Astrocyte of the spinal cord (primary cell): ENCODE measurements around the gene RFLNA.

Source experiments
- DNase-seq: peaks from one replicate; pipeline ENCODE4 v3.0.0; 2011; ENCODE audit warnings: low read depth, low spot score
- H3K4me3 ChIP-seq: 2 replicates; pipeline ENCODE4 v1.5.1; 2011; ENCODE audit warnings: low read depth, mild to moderate bottlenecking, low read length, moderate library complexity
- in situ Hi-C: cut with HindIII; loops from 2 replicates; pipeline ENCODE4 v1.10.0; 2017; ENCODE audit warnings: low sequenced_read_pairs
- TF ChIP-seq, protein P1 (sequence below): IDR thresholded peaks from 2 replicates; pipeline ENCODE4 v1.5.1; 2012; ENCODE audit warnings: low read depth, mild to moderate bottlenecking, low read length, inconsistent platforms

Gene RFLNA

GRCh38 chr12:124289634-124290600, 5.0 kb upstream of the RFLNA start:
- H3K4me3 ChIP-seq, result no peak overlapping the region
- in situ Hi-C loops, result no loop called here
- TF ChIP-seq, protein P1, sequence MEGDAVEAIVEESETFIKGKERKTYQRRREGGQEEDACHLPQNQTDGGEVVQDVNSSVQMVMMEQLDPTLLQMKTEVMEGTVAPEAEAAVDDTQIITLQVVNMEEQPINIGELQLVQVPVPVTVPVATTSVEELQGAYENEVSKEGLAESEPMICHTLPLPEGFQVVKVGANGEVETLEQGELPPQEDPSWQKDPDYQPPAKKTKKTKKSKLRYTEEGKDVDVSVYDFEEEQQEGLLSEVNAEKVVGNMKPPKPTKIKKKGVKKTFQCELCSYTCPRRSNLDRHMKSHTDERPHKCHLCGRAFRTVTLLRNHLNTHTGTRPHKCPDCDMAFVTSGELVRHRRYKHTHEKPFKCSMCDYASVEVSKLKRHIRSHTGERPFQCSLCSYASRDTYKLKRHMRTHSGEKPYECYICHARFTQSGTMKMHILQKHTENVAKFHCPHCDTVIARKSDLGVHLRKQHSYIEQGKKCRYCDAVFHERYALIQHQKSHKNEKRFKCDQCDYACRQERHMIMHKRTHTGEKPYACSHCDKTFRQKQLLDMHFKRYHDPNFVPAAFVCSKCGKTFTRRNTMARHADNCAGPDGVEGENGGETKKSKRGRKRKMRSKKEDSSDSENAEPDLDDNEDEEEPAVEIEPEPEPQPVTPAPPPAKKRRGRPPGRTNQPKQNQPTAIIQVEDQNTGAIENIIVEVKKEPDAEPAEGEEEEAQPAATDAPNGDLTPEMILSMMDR, result no peak
- DNase-seq, result peak; percentile 32

DNA sequence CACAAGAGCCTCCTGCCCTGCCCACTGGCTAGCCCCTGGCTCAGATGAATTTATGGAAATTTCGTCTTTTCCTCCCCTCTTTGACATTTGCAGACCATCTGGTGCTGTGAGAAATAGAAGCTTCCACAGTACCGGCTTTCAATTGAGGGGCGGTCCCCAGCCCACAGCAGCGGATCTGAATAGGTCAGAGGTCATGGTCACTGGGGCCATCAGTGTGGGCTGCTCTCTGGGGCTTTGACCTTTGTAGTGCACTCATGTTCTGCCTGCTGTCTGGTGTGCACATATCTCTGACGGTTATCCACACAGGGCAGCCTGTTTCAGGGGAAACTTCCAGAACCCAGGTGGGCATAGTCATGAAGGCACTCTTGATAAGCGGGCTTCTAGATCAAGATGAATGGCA, 2.5 kb upstream of the RFLNA start:
- H3K4me3 ChIP-seq, result no peak overlapping the region
- in situ Hi-C loops, result no loop called here
- TF ChIP-seq, protein P1, result no peak
- no peak for DNase-seq

DNA sequence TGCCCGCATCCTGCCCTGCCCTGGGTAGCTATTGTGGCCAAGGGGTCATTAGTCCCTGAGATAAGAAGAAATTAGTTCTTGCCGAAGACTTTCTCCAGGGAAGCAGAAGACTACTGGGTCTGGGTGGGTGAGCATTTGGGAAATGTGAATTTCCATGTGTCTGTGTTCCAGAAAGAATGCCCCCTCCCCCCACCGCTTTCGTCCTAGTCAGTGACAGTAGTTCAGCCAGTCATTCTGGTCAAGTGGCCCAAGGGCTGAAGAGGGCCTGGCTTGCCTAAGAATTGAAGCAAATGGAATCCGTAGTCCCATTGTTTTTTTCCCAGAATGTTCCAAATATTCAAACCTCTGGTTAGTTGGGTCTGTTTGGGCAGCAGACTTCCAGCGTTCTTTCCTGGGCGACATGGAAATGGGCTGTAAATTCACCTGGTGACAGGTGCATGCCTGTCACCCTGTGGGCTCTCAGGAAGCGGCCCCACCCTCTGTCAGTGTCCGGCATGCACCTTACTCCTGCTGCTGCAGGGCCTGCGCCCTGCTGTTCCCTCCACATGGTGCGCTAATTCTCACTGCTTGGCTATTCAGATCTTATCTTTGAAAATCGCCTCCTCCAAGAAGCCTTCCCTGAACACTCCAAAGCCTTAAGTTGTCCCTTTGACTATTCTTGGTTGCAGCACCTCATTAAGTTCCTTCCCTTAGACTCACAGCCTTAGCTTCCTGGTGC, 1.4 kb upstream of the RFLNA start:
- no peak overlapping the region for H3K4me3 ChIP-seq
- TF ChIP-seq, protein P1, result no peak
- no peak for DNase-seq
- in situ Hi-C loops, result no loop called here

DNA sequence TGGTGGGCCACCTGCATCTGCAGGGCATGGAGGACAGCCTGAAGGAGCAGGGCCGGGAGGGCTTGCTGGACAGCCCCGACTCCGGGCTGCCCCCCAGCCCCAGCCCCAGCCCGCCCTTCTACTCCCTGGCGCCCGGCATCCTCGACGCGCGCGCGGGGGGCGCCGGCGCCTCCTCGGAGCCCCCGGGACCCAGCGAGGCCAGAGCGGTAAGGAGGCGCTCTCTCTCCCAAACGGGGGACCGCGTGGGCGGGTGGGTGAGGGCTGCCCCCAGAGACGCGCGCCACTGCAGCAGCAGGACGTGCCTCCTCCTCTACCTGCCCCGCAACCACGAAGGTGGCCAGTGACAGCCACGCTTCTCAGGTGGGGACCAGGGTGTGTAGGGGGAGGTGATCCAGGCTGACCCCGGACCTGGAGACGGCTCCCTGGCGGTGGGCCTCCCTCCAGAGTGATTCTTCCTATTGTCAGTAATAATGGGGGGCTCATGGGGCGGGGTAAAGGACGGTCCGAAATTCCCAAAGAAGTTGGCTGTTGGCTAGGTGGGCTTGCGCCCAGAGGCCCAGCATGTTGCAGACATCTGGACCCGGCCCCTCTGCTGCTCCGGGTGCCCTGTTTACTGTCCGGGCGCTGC, 652 bp downstream of the RFLNA start:
- TF ChIP-seq, protein P1, result no peak
- peak overlapping the region; percentile 50 for H3K4me3 ChIP-seq
- DNase-seq, result no peak
- in situ Hi-C loops, result no loop called here

- peak overlapping the region; percentile 50 for H3K4me3 ChIP-seq
- in situ Hi-C loops, result no loop called here
- DNase-seq, result no peak
These were observed 1.5 kb downstream of the RFLNA start for GRCh38 chr12:124296295-124296915.

GRCh38 chr12:124296916-124297351, 2.0 kb downstream of the RFLNA start:
- no peak for DNase-seq
- peak overlapping the region; percentile 6 for H3K4me3 ChIP-seq
- TF ChIP-seq, protein P1, result no peak
- in situ Hi-C loops, result no loop called here

More at GRCh38 chr12:124296295-124296915, 1.5 kb downstream of the RFLNA start:
- TF ChIP-seq, protein P1, result no peak
